Peyer's patch (tissue), 4 donors: ENCODE measurements around the gene DNAJC6. TPM values are rescaled to one million over a fixed set of nuclear protein-coding genes. Genes with fewer than 3 reads are reported as not detected.
"Not testable (repeated sequence)": the region's sequence is repeated elsewhere in the genome, so short reads cannot be mapped to it uniquely, and the experiment has no call there.

Source experiments
- DNase-seq, 3 donors: peaks; one replicate each; pipeline ENCODE4 v3.0.0-alpha.2; 2017 to 2019
- H3K27ac ChIP-seq, 4 donors: fragments of 200-600 bp; sonication (generic); one replicate each; pipeline ENCODE4 v1.5.1; 2016 to 2019
- H3K27me3 ChIP-seq, 2 donors: fragments of 200-600 bp; sonication (generic); one replicate each; pipeline ENCODE4 v1.5.1; 2019
- H3K36me3 ChIP-seq, 3 donors: fragments of 200-600 bp; sonication (generic); one replicate each; pipeline ENCODE4 v1.5.1; 2016 to 2019
- H3K4me1 ChIP-seq, 4 donors: fragments of 200-600 bp; sonication (generic); one replicate each; pipeline ENCODE4 v1.5.1; 2016 to 2019
- H3K4me3 ChIP-seq, 4 donors: fragments of 200-600 bp; sonication (generic); 1 replicate in 3 of 4; 2 replicates in 1 of 4; pipeline ENCODE4 v1.5.1; 2016 to 2019; ENCODE audit warnings: mild to moderate bottlenecking in 1 of 4
- H3K9me3 ChIP-seq, 4 donors: fragments of 200-600 bp; sonication (generic); one replicate each; pipeline ENCODE4 v1.5.1; 2016 to 2019; ENCODE audit warnings: mild to moderate bottlenecking in 1 of 4
- POLR2A ChIP-seq, 2 donors: fragments of 450-650 bp; IDR thresholded peaks; one replicate each; pipeline ENCODE4 v1.5.1; 2017; ENCODE audit warnings: antibody characterized with exemption in 2 of 2, mild to moderate bottlenecking in 2 of 2, moderate library complexity in 2 of 2
- total RNA-seq, 4 donors: library from RNA; depleted of rRNA; stranded (reverse); fragments of >200 nt; gene quantifications; one replicate each; pipeline ENCODE4 v1.1.0, GENCODE V29; 2016
- TF ChIP-seq, protein P1 (sequence below), 6 experiments: fragments of 450-650 bp in 4 of 6; fragments of 200-600 bp in 2 of 6; sonication (generic) in 1 of 6; IDR thresholded peaks; one replicate each; pipeline ENCODE4 v1.5.1; 2017 to 2019; ENCODE audit warnings: antibody characterized with exemption in 6 of 6, mild to moderate bottlenecking in 3 of 6, moderate library complexity in 1 of 6

Gene DNAJC6
- total RNA-seq, 4 donors from 2014 or later = 0.35 to 1.7 (median 0.76) TPM; not detected in 1

DNA sequence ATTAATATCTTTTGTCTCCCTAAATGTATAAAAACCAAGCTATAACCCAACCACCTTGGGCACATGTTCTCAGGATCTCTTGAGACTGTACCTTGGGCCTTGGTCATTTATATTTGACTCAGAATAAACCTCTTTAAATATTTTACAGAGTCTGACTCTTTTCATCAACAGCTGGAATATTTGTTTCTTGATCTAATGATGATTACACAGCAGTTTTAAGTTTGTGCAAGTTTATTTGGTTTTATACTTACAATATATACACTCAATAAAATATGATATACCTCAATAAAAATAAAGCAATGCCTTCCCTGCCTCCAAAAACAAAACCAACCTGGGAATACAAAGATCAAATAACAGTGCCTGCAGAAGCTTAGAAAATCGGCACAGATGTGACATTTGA, 133.1 kb downstream of the DNAJC6 start:
- TF ChIP-seq, protein P1, sequence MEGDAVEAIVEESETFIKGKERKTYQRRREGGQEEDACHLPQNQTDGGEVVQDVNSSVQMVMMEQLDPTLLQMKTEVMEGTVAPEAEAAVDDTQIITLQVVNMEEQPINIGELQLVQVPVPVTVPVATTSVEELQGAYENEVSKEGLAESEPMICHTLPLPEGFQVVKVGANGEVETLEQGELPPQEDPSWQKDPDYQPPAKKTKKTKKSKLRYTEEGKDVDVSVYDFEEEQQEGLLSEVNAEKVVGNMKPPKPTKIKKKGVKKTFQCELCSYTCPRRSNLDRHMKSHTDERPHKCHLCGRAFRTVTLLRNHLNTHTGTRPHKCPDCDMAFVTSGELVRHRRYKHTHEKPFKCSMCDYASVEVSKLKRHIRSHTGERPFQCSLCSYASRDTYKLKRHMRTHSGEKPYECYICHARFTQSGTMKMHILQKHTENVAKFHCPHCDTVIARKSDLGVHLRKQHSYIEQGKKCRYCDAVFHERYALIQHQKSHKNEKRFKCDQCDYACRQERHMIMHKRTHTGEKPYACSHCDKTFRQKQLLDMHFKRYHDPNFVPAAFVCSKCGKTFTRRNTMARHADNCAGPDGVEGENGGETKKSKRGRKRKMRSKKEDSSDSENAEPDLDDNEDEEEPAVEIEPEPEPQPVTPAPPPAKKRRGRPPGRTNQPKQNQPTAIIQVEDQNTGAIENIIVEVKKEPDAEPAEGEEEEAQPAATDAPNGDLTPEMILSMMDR (IDR thresholded peaks at IDR 0.05) = no peak
- TF ChIP-seq POLR2A (IDR thresholded peaks at IDR 0.05) = no peak
- Histone ChIP-seq H3K4me1 (no peaks in the 10 kb centered on the region), H3K4me3 (no peak overlapping the region), H3K36me3 (no peaks in the 10 kb centered on the region), H3K27me3 (no peaks in the 10 kb centered on the region), H3K27ac (no peak overlapping the region), H3K9me3 (no peaks in the 10 kb centered on the region)
- no peak for DNase-seq

DNA sequence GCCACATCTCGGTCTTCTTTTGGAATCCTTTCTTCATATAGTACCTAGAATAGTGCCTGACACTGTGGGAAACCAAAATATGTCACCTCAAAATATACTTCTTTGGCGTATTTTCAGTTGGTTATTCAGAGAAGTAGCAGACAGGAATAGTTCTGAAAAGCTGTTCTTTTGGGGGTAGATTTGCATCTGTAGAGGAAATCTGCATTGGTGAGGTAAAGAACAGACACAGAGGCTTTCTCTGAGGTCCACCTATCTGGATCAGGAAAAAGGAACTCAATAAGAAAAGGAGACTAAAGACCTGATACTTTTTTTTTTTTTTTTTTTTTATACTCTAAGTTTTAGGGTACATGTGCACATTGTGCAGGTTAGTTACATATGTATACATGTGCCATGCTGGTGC, 134.3 kb downstream of the DNAJC6 start:
- TF ChIP-seq POLR2A (IDR thresholded peaks at IDR 0.05) = no peak
- TF ChIP-seq, protein P1 (IDR thresholded peaks at IDR 0.05) = no peak
- DNase-seq = no peak
- Histone ChIP-seq H3K9me3 (no peaks in the 10 kb centered on the region), H3K4me1 (no peaks in the 10 kb centered on the region), H3K4me3 (no peak overlapping the region), H3K36me3 (no peaks in the 10 kb centered on the region), H3K27me3 (no peaks in the 10 kb centered on the region), H3K27ac (no peak overlapping the region)

DNA sequence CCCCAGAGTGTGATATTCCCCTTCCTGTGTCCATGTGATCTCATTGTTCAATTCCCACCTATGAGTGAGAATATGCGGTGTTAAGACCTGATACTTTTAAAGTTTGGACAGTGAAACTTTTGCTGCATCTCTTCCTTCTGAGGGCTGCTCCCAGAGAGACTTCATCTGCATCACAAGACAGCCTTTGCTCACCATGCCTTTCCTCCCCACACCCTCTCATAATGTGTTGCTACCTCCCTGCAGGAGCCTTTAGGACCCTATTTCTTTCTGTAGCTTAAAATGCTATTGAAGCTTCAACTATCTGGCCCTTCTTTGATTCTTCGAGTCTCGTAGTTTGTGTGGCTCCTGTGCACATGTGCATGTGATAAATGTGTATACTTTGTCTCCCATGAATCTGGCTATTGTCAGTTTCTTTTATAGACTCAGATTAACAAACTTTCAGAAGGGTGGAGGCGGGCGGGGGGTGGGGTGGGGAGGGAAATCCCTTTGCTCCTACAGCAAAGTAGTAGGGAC, 134.8 kb downstream of the DNAJC6 start:
- no peaks in the 10 kb centered on the region for H3K4me1 ChIP-seq
- no peak for TF ChIP-seq POLR2A (IDR thresholded peaks at IDR 0.05)
- TF ChIP-seq, protein P1 (IDR thresholded peaks at IDR 0.05) = no peak
- no peaks in the 10 kb centered on the region for H3K36me3 ChIP-seq
- no peak for DNase-seq
- no peaks in the 10 kb centered on the region for H3K9me3 ChIP-seq
- H3K27me3 ChIP-seq = no peaks in the 10 kb centered on the region
- no peak overlapping the region for H3K27ac ChIP-seq
- H3K4me3 ChIP-seq = no peak overlapping the region

DNA sequence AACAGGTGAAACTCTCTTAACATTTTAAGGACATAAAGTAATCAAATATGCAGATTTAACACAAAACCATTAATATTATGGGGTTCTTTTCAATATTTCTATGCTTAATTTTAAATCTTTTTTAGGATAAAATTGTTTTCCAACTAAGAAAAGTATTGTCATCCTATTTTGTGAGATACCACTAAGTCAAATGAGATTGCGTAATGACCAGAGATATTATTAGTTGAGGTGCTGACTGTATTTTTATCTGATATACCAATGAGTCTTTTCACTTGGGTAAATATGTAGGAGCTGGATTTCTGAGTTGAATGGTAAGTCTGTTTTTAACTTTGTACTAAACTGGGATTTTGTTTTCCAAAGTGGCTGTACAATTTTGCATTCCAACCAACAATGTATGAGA, 136.5 kb downstream of the DNAJC6 start:
- H3K27me3 ChIP-seq = no peaks in the 10 kb centered on the region
- no peaks in the 10 kb centered on the region for H3K9me3 ChIP-seq
- DNase-seq = no peak
- no peaks in the 10 kb centered on the region for H3K4me1 ChIP-seq
- no peak overlapping the region for H3K4me3 ChIP-seq
- no peaks in the 10 kb centered on the region for H3K36me3 ChIP-seq
- no peak for TF ChIP-seq POLR2A (IDR thresholded peaks at IDR 0.05)
- TF ChIP-seq, protein P1 (IDR thresholded peaks at IDR 0.05) = no peak
- H3K27ac ChIP-seq = no peak overlapping the region

DNA sequence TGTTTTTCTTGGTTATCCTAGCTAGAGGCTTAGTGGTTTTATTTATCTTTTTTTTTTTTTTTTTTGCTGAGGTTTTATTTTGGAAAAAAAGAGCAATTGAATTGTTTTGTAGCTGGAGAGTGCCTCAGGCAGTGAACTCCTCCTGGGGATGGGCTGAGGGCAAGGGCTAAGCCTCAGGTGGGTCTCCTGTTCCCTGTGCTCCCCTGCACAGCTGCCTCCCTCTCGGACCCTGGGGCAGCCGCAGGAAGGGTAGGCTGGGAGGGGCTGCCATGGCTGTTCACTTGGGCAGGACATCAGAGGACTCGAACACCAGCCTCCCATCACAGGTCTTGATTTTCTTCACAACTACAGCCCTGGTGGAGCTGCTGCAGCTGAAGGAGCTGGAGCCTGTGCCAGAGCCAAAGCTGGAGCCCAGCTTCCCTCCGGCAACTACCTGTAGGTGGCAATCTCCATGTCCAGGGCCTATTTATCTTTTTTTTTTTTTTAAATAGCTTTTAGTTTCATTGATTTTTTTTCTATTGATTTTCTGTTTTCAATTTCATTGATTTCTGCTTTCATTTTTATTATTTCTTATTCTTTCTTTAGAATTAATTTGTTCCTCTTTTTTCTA, 140.0 kb downstream of the DNAJC6 start:
- no peak for DNase-seq
- Histone ChIP-seq H3K27me3 (no peaks in the 10 kb centered on the region), H3K4me3 (no peak overlapping the region), H3K9me3 (no peaks in the 10 kb centered on the region), H3K27ac (no peak overlapping the region), H3K4me1 (no peaks in the 10 kb centered on the region), H3K36me3 (no peaks in the 10 kb centered on the region)
- TF ChIP-seq, protein P1 (IDR thresholded peaks at IDR 0.05) = no peak

DNA sequence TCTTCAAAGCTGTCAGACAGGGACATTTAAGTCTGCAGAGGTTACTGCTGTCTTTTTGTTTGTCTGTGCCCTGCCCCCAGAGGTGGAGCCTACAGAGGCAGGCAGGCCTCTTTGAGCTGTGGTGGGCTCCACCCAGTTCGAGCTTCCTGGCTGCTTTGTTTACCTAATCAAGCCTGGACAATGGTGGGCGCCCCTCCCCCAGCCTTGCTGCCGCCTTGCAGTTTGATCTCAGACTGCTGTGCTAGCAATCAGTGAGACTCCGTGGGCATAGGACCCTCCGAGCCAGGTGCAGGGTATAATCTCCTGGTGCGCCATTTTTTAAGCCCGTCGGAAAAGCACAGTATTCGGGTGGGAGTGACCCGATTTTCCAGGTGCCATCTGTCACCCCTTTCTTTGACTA, 146.3 kb downstream of the DNAJC6 start:
- not testable (repeated sequence) for H3K9me3 ChIP-seq, H3K4me1 ChIP-seq, H3K36me3 ChIP-seq, H3K27ac ChIP-seq, DNase-seq, H3K4me3 ChIP-seq, H3K27me3 ChIP-seq
